ENCODE measurements around the gene SPECC1L.

DNA sequence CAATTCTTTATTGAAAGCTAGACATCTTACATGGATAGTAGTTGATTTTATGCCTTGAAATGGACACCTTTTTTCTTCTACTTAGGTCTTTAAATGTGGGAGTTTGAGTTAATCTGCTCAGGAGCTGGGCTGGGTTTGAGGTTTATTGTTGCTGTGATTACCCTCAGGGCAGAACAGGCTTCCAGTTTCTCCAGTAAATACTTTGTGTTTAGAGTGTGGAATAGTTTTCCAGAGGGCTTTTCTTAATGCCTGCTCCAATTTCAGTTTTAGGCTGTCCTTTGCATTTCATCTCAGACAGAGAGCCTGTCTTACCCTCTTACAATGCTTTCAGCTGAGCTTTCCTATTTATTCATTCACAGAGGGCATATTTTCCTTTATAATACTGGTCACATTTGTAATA lies 86.9 kb downstream of the SPECC1L start:
- TF ChIP-seq, protein P1, sequence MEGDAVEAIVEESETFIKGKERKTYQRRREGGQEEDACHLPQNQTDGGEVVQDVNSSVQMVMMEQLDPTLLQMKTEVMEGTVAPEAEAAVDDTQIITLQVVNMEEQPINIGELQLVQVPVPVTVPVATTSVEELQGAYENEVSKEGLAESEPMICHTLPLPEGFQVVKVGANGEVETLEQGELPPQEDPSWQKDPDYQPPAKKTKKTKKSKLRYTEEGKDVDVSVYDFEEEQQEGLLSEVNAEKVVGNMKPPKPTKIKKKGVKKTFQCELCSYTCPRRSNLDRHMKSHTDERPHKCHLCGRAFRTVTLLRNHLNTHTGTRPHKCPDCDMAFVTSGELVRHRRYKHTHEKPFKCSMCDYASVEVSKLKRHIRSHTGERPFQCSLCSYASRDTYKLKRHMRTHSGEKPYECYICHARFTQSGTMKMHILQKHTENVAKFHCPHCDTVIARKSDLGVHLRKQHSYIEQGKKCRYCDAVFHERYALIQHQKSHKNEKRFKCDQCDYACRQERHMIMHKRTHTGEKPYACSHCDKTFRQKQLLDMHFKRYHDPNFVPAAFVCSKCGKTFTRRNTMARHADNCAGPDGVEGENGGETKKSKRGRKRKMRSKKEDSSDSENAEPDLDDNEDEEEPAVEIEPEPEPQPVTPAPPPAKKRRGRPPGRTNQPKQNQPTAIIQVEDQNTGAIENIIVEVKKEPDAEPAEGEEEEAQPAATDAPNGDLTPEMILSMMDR (IDR thresholded peaks at IDR 0.05), result no peak
- no peak for TF ChIP-seq POLR2A (IDR thresholded peaks at IDR 0.05)

Data from uterus (tissue), 2 donors.